Epithelial cell of prostate (primary cell): Measurements from ENCODE around the gene PIANP.
"Not testable (repeated sequence)": the region's sequence is repeated elsewhere in the genome, so short reads cannot be mapped to it uniquely, and the experiment has no call there.

Experiments
- DNase-seq: peaks from one replicate; pipeline ENCODE4 v3.0.0-alpha.2; 2011; ENCODE audit warnings: low read depth, low spot score
- H3K27ac ChIP-seq: fragments of 450-650 bp; 2 replicates; pipeline ENCODE4 v1.5.1; 2017; ENCODE audit warnings: mild to moderate bottlenecking

The PIANP gene

DNA sequence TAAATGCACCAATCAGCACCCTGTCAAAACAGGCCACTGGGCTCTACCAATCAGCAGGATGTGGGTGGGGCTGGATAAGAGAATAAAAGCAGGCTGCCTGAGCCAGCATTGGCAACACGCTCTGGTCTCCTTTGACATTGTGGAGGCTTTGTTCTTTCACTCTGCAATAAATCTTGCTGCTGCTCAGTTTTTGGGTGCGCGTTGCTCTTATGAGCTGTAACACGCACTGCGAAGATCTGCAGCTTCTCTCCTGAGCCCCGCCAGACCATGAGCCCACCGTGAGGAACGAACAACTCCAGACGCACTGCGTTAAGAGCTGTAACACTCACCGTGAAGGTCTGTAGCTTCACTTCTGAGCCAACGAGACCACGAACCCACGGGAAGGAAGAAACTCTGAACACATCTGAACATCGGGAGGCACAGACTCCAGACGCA is 8.4 kb upstream of the PIANP start:
- no peak overlapping the region for H3K27ac ChIP-seq

DNA sequence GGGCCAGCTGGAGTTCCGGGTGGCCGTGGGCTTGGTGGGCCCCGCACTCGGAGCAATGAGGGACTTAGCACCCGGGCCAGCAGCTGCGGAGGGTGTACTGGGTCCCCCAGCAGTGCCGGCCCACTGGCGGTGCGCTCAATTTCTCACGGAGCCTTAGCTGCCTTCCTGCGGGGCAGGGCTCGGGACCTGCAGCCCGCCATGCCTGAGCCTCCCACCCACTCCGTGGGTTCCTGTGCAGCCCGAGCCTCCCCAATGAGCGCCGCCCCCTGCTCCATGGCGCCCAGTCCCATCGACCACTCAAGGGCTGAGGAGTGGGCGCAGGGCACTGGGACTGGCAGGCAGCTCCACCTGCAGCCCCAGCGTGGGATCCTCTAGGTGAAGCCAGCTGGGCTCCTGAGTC is 7.7 kb upstream of the PIANP start:
- DNase-seq, H3K27ac ChIP-seq: not testable (repeated sequence)

More for the DNA sequence above, 8.4 kb upstream of the PIANP start:
- DNase-seq: no peak

DNA sequence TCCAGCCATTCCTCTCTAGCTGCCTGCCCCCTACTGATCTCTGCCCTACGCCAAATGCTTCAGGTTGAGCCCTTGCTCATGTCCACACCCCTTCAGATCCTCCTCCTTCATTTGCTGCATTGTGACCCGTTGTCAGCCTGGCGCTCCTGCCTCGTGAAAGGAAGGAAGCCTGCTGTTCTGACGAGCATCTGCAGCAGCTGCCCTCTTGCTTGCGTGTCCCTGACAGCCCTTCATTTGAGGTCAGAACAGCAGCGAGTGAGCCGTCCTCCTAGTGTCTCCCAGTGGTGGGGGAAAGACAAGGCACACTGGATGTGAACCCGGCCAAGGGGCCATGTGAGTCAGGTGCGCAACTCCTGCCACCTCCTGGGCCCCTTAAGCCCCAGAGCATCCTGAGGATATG is 3.0 kb upstream of the PIANP start:
- no peak overlapping the region for H3K27ac ChIP-seq
- no peak for DNase-seq

DNA sequence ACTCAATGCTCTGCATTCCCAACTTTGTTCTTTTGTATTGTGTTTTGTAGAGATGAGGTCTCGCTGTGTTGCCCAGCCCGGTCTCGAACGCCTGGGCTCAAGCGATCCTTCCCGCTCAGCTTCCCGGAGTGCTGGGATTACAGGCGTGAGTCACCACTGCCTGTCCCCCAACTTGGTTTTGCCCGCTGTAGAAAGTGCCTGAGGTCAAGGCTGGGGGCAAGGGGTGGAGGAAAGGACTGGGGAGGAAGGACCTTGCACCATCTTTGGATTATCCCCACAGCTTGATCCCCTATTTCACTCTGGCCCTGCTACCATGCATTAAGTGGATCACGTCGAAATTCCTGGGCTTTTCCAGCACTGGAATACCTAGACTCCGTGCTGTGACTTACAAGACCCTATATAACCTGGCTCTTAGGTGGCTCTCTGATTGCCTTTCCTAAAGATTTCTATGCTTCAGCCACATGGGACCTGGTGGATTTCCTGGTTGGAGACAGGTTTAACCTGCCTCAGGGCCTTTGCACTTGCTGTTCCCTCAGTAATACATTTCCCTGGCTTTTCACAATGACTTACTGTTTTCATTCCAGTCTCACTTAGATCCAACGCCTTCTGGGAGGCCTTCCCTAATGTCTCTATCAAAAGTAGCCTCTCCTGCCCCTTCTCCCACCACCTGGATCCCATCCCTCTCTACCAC is 608 bp upstream of the PIANP start:
- no peak overlapping the region for H3K27ac ChIP-seq
- DNase-seq: no peak

DNA sequence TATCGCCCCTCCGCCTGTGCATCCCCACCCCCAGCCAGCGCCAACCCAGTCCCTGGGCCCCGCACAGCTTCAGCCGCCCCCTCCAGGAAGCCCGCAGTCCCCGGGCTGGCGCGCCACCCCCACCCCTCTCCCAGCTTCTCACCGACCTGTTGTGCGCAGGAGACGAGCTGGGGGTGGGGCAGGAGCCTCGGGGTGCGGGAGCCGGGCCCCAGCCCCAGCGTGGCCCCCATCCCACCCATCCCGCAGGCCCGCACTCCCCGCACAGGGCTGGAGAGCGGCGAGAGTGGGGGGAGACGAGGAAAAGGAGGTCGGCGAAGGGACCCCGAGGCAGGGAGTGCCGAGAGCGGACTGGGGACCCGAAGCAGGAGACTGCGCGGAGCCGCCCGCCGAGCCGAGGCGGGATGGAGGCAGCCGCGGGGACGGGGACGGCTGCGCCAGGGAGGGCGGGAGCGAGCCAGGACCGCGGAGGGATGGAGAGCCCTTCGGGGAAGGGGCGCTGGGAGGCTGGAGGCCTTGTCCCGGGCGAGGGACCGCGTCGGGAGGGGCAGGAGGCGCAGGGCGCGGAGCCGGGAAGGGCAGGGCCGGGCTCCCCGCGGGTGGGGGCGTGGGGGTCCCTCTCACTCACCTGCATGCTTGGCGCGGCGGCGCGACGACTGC is 498 bp downstream of the PIANP start:
- H3K27ac ChIP-seq: no peak overlapping the region

GRCh38 chr12:6699259-6699988 is 1.2 kb downstream of the PIANP start:
- DNase-seq: no peak
- no peak overlapping the region for H3K27ac ChIP-seq

More for the DNA sequence above, 498 bp downstream of the PIANP start:
- no peak for DNase-seq

- DNase-seq: no peak
- no peak overlapping the region for H3K27ac ChIP-seq
Measured at GRCh38 chr12:6698352-6699046, 2.1 kb downstream of the PIANP start.

DNA sequence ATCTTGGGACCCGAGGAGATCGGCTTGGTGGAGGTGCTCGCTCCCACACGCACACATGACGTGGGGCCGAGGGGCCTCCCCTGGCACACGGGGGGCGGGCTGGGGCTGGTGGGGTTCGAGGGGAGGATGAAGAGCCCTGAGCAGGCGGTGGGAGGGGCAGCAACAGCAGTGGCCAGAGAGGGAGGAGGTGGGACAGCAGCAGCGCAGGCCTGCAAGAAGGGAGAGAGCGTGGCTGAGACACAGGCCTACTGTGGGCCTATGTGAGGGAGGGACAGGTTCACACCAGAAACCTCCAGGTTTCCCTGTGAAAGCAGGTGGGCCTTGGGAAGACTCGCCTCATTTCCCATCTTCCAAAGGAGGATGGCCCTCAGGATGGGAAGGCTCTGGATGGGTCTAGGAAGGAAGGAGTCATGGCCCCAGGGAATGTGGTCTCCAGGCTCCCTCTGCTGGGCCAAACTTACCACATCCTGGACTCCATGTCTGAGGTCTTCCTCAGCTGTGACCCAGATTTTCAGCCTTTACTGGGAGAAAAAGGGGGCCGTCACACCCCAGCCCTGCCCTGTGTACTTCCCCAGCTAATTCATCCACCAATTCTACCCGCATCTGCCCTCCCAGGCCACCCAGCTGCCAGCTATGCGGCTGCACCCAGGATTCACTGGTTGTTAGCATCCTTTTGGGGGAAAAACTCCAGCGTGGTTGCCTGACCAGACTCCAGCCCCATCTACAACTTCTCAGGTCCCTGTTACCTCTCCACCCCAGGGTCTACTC is 2.8 kb downstream of the PIANP start:
- DNase-seq: no peak
- H3K27ac ChIP-seq: no peak overlapping the region

DNA sequence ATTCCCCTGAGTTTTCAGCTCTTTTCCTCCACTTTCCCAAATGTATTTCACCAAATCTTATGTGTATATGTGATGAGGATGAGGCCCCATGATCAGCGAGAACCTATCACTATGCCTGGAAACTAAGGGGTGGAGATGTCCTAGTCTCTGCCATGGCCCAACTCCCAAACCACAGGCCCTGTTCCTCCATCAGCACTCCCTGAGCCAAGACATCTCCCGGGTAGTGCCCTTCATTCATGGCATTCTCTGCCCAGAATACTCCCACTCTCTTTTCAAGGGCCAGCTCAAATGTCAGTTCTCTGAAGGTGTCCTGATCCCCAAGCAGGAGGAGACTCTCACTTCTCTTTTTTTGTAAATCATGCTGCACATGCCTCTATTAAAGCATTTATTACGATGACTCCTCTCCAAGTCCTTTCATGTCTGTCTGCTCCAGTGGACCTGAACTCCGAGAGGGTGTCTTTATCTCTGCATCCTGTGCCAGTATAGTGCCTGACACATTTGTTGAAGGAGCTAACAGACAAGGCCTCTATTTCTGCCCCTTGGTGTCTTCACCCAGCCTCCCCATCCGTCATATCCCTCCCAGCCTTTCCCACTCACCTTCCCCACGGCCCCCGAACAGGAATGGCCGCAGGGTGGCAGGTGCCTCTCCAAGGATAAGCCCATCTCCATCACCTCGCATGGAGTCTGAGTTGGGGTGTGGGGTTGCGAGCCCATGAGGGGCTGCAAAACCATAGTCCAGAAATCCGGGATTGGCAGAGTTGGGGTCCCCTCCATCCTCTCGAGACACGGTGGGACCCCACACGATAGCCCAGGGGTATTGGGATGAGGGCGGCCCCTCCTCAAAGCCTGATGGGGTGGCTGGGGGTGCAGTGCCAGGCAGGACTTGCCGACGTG is 3.7 kb downstream of the PIANP start:
- H3K27ac ChIP-seq: no peak overlapping the region
- no peak for DNase-seq

DNA sequence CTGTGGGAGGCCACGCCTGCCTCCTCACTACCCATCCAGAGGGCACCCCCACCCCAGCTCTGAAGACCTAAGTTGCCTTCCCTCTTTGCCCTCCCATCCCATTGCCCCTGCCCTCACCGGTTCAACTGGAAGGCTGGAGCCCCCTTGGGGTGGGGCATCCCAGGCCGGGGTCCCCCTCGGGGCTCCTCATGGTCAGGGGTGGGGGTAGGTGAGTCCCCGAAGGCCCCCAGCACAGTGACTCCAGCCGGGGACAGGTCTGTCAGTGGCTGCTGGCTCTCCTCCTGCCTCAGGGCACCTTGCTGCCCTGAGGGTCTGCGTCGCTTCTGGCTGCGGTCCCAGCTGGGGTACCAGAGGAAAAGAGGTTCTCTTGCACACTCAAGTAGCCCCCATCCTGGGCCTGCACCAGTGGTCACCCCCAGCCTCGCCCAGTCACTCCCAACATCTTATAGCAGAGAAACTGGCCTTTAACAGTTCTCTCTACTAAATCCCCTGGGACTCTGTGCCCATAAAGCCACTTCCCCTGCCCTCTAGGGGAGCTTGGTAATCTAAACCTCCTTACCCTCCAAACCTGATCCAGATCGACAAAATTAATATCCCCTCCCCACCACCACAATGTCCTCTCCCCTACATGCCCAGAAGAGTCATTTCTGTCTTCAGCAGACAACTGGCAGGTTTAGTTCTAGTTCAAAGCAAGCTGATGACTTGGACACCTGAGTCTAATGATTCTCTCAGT is 5.1 kb downstream of the PIANP start:
- DNase-seq: no peak
- no peak overlapping the region for H3K27ac ChIP-seq

DNA sequence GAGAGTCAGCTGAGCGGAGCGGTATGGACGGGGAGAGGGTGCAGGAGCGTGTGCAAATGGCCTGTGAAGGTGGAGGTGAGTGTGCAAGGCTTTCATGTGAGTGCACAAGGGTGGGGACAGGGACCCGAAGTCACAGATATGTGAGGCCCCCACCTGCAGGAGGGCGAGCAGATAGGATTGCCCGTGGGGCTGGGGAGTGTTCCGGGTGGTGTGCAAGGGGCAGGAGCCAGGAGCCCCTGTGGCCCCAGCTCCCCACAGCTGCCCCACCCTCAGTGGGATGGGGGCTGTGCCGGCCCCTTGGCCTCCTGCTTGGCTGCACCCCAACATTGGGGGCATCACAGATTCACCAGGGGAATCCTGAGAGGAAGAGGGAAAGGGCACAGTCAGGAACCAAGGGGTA is 5.9 kb downstream of the PIANP start:
- DNase-seq: no peak
- H3K27ac ChIP-seq: no peak overlapping the region

DNA sequence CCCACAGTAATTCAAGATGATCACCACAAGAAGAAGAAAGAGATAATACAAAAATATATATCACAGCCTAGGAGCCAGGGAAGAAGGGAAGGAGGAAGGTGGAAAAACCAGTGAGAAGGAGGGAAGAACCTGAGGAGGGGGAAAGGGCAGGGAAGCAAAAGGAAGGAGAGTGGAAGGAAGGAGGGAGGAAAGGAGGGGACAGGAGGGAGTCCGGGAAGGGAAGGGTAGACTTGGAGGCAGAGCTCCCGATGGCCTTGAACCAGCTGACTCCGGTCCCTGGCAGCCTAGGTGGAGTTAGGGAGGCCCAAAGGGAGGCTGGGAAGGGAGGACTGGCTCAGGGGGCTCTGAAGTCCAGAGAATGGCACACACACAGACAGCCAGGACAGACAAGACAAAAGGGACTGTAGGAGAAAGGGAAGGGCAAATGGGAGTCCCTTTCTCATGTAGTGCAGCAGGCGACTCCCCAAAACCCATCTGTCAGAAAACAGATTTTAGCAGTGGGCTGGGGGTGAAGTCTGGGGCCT is 6.7 kb downstream of the PIANP start:
- H3K27ac ChIP-seq: no peak overlapping the region
- DNase-seq: no peak

GRCh38 chr12:6692888-6693287 is 7.7 kb downstream of the PIANP start:
- no peak for DNase-seq

GRCh38 chr12:6691473-6691872 is 9.1 kb downstream of the PIANP start:
- DNase-seq: no peak
- H3K27ac ChIP-seq: no peak overlapping the region

More at GRCh38 chr12:6692888-6693287, 7.7 kb downstream of the PIANP start:
- H3K27ac ChIP-seq: no peak overlapping the region

DNA sequence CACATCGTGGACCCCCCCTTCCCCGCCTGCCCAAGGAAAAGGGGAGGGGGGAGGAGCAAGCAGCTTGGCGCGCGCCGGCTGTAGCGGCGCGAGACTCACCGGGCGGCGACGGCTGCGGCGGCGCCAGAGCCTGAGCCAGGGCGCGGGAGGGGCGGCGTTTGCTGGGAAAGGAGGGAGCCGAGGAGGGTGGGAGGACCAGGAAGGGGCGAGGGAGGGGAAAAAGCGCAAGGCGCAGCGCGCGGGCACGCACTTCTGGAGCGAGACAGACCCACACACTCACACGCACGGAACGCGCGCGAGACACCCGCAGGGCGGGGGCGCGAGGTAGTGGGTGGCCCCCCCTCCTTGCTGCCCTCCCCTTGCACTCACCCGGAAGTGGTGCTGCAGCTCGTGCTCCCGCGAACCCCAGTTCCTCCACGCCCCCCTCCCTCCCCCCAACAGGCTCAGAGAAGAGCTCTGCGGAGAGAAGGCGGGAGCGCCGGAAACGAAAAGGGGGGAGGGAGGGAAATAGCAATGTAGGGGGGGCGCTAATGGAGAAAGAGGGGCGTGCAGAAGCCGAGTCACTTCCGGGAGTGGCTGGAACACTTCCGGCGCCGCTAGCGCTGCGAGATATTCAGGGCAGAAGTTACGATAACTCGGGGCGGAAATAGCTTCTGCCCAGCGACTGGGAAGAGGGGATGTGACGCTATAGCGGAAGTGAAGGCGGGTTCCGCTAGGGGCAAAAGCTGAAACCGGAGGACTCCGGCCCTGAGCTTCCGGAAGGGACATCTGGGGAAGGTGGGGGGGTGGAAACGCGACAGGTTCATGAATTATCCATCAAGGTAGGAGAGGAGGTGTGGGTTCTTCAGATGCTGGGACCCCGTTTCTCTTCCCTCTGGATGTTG is 11.4 kb downstream of the PIANP start, which contains the start of gene ZNF384:
TSS of gene ZNF384 (minus strand) at position 377 of the 884 bp plus-strand sequence. CDS start 9,855 bp downstream, outside the sequence.
- peak within 1 kb of the TSS; percentile 90 for H3K27ac ChIP-seq
- DNase-seq: peak; percentile 95

- DNase-seq: no peak
Measured at GRCh38 chr12:6688543-6688998, 12.0 kb downstream of the PIANP start.

GRCh38 chr12:6685814-6686213 is 14.8 kb downstream of the PIANP start:
- DNase-seq: no peak
- H3K27ac ChIP-seq: no peak overlapping the region

More at GRCh38 chr12:6688543-6688998, 12.0 kb downstream of the PIANP start:
- peak overlapping the region; percentile 90 for H3K27ac ChIP-seq
